CD4-positive, alpha-beta T cell treated with Interleukin-6 for 4 hours (primary cell): Measurements from ENCODE around the gene TARS3.
"Not testable (repeated sequence)": the region's sequence is repeated elsewhere in the genome, so short reads cannot be mapped to it uniquely, and the experiment has no call there.

ENCODE experiments used
- DNase-seq: peaks from one replicate; pipeline ENCODE4 v3.0.0-alpha.2; 2020; ENCODE audit warnings: mixed read lengths

TARS3 gene

GRCh38 chr15:101723874-101724674 lies at the start of gene TARS3:
TARS3 (minus strand) TSS chr15:101724473; CDS start chr15:101724387, 86 bp downstream.
- peak; percentile 100 for DNase-seq

DNA sequence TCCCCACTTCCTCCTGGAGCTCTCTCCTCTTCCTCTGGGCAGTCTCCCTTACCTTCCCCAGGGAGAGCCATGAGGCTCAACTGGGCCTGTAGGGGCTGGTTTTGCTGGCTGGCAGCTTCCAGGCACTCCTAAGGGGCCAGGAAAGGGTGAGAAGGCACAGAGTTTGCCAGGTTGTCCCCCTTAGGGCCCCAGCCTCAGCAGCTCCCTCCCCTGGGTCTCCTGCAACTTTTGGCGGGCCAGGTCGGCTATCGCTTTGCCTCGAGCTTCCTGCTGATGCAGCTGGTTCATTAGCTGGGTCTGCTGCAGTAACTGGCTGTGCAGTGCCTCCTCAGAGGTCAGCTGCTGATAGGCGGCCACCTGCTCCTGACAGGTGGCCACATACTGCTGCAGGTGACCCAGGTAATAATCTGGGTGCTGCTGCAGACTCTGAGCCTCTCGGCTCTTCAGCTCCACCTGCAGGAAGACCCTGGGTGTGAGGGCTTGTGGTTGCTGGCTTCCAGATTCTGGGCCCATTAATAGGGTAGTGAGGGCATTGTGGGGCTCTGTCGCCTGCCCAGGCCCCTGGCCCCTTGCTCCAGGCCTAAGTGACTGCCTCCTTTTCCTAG lies 49.3 kb upstream of the TARS3 start:
- DNase-seq: peak; percentile 24

DNA sequence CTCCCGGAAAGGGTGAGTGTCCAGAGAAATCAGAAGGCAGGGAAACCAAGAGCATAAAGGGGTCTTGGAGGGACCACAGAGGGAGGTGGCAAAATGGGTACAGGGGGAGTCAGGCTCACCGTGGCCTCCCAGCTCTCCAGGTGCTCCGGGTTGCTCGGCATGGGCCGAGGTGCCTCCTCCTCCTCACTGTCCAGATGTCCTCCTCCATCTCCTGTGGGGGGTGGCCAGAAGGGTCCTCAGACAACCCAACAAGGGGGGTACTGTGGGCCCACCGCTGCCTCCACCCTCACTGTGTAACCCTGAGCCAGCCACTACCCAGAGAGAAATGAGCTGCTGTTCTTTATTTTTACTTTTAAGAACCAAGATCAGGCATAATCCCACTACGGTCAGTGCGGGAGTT lies 48.6 kb upstream of the TARS3 start:
- no peak for DNase-seq

DNA sequence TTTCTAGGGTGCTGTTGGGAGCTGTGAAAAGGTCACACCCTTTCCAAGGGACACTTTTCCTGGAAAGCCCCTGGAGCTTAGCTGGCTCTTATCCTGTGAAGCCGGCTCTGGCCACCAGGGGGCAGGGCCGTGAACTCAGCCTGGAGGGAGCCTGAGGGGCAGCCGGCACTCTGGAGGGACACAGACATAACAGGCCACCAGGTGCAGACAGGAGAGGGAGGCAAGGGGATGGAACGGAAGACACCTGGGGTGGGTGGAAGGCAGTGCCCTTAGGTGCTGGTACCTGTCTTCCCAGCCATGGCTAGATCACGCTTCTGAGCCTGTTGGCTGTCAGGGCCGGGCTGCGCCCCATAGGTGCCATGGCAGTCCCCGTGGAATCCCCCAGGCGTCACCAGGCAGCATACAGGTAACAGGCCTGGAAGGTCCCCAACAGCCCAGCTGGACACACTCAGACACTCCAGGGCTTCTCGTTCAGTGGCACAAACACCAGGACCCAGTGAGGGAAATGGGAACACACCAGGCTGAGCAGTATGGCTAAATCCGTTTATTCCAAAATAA lies 42.9 kb upstream of the TARS3 start:
- not testable (repeated sequence) for DNase-seq

DNA sequence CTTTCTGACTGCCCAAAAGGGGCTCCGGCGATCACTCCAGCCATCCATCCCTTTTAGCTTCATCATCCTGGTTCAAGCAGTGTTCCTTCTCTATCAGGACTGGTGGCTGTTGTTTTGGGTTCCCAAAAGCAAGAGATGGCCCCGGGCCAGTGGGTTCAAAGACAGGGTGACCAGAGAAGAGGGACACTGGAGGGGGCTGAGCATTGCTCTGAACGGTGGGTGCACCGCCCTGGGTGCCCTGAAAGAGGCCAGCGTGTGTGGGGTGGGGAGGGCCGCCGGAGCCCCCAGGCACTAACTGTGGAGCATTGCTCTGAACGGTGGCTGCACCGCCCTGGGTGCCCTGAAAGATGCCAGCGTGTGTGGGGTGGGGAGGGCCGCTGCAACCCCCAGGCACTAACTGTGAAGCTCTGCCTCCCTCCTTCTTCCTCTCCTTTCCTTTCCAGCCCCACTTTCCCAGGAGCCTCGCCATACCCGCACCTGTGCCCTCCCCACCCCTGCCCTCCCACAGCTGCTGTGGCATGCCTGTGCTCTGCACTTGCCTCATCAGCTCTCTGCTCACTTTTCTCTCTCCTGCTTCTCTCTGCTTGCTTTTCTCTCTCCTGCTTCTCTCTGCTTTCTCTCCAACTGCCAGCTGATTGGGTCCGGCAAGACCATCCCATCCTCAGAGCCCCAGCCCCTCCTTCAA lies 41.6 kb upstream of the TARS3 start:
- no peak for DNase-seq

GRCh38 chr15:101765340-101765671 lies 41.0 kb upstream of the TARS3 start:
- DNase-seq: not testable (repeated sequence)

DNA sequence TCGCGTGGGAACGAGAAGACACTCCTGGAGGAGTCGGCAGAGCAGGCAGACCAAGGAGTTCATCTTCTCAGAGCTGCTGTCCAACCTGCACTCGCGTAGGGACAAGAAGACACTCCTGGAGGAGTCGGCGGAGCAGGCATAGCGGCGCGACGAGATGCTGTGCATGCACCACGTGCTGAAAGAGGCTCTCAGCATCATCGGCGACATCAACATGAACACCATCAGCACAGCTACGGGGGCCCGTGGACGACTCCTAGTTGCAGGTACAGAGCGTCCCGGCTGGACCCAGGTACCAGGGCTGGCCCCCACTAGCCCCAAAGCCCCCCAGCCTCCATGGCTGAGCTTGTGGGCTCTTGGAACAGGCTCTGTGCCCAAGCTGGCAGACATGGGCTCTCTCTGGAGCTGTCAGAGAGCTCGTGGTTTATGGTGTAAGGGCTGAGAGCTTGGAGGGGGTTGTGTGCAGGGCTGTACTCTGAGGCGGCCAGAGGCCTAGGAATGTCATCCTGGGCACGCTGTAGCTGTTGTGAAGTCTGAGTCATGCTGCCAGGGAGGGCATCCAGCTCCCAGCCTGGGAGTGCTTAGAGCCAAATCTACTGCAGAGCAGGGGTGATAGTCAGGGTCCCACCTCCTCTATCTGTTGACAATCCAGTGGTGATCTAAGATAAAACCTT lies 40.5 kb upstream of the TARS3 start:
- not testable (repeated sequence) for DNase-seq

- not testable (repeated sequence) for DNase-seq
These were observed 22.4 kb upstream of the TARS3 start for GRCh38 chr15:101746716-101747082.

DNA sequence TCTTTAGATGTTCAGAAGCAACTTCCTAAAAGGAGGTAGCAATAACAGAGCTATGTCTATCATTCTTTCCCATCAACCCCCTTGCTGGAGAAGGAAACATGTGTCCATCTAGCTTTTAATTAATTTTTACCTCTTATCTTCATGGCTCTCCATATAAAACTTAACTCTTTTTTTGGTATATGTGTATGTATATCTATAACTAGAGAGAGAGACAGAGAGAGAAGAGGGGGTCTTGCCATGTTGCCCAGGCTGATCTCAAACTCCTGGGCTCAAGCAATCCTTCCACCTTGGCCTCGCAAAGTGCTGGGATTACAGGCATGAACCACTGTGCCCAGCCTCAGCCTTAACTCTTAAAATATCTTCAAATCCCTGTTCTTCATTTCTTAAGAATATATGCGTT lies 10.6 kb upstream of the TARS3 start:
- not testable (repeated sequence) for DNase-seq

GRCh38 chr15:101733545-101733944 lies 9.3 kb upstream of the TARS3 start:
- no peak for DNase-seq

GRCh38 chr15:101732772-101733171 lies 8.5 kb upstream of the TARS3 start:
- DNase-seq: no peak

DNA sequence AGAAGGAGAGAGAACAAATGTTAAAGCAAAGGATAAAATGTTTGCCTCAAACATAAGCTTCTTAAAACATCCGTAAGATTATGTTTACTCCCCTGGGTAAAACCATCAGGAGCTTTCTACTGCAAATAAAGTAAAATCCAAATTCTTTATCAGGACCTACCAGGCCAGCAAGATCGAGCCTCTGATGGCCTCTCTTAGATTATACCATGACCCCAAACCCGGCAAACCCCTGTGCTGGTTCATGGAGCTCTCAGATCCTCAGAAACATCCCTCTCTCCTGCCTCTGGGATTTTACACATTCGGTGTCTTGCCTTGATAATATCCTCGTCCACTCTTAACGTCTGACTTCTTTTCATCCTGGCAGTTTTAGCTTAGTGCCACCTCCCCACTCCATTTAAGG lies 7.5 kb upstream of the TARS3 start:
- no peak for DNase-seq

DNA sequence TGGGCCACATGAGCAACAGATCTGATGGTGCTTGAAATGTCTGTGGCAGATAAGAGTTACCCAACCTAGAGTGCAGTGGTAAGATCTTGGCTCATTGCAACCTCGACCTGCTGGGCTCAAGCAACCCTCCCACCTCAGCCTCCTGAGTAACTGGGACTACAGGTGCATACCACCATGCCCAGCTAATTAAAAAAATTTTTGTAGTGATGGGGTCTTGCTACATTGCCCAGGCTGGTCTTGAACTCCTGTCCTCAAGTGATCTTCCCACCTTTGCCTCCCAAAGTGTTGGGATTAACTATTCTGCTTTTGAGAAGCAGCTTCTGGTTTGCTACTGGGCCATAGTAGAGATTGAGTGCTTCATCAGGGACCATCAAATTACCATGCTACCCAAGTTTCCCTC lies 2.9 kb upstream of the TARS3 start:
- DNase-seq: no peak

GRCh38 chr15:101725073-101725472 lies 800 bp upstream of the TARS3 start:
- no peak for DNase-seq

GRCh38 chr15:101724675-101725005 lies 367 bp upstream of the TARS3 start:
- DNase-seq: no peak

DNA sequence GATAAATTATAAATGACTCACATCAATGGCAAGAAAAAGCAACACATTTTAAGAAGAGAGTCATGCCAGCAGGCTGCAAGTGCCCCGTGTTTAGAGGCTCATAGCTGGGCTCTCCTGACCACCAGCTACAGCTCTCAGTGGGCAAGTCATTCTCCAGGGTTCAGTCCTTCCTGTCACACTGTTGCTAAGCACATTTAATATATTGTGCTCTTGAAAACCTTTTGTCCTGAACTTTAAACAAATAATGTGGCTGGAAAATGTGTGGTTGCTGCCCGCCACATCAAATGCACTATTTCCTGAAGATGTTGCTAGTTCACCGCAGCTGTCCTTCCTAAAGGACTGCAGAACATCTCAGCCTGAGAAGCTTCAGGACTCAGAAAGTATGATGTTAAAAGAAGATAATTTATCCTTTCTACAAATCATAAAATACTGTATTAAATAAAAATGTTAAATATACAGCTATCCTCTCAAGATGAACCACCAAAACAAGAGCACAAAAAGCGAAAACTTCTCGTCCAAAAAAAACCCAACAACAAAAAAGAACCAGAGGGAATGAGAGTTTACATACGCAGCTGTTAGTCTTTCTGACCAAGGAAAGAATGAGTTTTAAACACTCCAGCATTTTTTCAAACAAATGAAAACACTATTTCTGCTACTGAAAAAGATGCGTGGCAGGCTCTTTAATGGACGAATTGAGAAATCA lies 951 bp downstream of the TARS3 start:
- peak; percentile 36 for DNase-seq

DNA sequence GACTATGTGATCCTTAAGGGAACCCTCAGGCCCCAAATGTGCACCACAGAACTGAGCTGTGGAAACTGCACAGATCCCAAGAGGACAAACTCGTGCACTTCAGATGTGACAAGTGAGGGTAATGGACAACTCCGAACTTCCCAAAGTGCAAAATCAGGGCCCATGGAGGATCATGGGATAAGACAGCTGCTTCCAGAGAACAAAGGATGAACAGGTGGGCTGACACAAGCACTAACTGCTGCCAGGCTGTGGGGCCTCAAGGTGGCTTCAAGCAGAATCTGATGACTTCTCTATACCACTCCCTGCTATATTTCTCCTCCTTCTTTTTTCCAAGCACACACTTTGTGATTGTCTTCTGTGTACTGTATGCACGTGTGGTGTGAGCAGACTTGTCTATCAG lies 5.4 kb downstream of the TARS3 start:
- DNase-seq: no peak

GRCh38 chr15:101712078-101712477 lies 12.2 kb downstream of the TARS3 start:
- DNase-seq: no peak

DNA sequence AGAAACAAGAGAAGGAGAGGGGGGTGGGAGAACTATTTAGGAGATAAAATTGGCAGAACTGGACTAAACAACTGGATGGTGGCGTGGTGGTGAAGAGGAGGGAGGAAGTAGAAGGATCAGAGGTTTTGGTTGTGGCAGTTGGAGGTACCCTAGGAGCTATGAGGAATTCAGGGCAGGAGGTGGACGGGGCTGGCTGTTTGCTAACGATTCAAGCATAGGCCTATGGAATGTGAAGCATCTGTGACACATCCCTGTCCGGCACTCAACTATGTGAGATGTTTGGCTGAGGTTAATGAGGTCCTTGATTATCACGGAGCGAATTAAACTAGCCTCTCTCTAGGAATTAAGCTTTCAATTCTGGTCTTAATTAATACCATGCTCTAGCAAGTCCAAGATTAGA lies 13.5 kb downstream of the TARS3 start:
- DNase-seq: no peak

DNA sequence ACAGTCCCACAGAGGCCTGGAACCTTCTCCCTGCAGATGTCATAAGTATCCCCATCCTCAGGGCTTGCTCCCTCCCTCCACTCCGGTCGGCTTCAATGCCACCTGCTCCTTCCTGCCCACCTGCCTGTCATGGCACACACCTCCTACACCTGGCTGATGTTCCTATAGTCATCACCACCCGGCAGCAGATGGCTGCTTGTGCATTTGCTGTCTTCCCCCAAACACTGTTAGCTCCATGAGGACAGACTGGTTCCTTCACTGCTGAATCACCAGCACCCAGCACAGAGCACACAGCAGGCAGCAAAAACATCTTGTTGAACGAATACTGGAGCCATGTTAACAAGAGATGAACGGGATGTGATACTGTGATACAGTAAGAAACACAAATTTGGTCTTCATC lies 14.8 kb downstream of the TARS3 start:
- DNase-seq: no peak

GRCh38 chr15:101707983-101708382 lies 16.3 kb downstream of the TARS3 start:
- no peak for DNase-seq

DNA sequence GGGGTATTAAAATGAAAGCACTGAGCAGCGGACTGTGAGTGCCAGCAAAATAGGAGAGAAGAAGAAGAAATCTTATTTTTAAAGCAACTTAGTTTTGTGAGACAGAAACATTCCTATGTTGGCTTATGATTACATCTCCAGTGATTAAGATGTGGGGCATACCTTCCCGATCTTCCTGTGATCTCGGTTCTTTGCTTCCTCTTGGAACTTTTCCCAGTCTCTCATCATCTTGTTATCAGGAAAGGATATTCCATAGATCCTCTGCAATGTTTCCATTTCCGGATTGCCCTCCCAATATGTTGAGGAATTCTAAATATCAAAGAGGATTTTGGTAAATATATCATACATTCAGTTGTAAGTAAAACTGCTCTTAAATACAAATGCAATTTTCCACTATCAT lies 22.2 kb downstream of the TARS3 start:
- DNase-seq: no peak

DNA sequence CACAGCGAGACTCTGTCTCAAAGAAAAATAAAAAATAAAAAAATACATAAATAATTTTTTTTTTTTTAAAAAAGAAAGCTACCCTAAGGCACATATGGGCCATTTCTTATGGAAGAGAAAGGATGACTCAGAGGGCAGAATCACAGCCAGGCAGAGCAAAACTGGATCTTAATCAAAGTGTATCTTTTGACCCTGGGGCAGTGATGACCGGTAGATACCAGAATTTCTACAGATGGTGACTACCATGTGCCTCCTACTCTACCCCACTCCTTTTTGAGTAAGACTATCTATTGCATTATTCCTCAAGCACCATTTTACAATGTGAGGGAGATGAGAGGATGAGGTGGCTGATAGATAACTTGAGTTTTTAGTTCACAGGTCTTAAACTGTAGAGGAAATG lies 26.0 kb downstream of the TARS3 start:
- DNase-seq: no peak
